ENCODE data around the gene DLGAP1.

Gene DLGAP1

DNA sequence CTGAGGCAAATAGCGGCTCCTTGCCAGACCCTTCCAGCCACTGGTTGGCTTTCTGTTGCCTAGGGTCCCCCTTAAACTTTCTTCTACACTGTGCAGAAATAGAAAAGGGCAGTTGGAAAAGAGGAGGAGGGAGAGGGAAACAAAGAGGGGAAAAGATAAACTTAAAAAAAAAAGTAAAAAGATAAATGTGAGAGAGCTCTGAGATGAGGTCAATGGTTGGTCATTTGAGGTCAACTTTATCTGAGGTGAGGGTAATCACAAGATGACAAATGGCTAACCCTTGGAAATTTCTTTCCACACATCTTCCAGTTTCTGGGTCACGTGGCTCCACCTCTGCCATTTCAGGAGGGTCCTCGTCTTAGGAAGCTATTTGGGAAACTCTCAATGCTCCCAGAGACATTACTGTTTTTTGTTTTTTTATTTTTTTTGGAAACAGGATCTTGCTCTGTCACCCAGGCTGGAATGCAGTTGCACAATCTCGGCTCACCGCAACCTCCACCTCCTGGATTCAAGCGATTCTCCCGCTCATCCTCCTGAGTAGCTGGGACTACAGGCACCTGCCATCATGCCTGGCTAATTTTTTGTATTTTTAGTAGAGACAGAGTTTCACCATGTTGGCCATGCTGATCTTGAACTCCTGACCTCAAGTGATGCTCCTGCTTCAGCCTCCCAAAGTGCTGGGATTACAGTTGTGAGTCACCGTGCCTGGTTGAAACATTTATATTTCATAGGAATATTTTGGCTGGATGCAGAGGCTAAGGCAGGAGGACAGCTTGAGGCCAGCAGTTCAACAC, 805.3 kb downstream of the DLGAP1 start:
- DNase-seq: no peak

DNA sequence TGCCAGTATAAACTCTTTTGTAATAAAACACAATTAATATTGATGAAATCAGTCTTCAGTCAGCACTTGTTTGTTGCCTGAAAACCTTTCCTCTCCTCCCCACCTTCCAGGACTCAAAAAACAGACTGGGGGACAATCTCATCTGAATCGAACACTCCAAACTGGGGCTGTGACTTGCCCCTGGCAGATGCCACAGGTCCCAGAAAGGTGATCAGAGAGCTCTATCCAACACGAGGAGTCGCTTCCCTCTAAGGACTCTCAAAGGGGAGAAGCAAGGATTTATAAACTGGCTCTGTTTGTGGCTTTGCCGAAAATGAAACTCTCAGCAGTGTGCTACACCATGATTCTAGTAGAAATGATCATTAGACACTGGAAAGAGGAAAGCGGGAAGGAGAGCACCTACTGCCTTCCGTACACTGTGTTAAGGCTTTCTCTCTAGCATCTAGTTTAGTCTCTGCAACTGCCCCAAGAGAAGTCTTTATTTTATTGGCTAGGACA, 805.9 kb downstream of the DLGAP1 start:
- no peak for DNase-seq

DNA sequence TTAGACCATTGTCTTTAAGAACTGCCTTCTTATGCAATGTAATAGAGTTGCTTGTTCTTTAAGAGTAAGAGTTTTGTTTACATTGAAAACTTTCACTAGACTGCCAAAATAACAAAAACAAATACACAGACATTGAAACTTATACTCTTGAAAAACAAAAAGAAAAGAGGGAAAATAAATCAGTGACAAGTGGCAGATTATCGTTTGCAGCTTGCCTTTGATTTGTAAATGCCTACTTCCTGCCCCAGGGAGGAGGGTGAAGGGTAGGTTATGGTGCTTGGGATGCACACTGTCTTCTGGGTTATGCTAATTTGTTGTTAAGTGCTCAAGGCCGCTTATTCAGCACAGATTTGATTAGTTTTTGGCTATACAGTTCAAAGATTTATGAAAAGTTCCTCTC, 806.5 kb downstream of the DLGAP1 start:
- no peak for DNase-seq

- no peak for DNase-seq
Observed at GRCh38 chr18:3648200-3648599, 806.9 kb downstream of the DLGAP1 start.

DNA sequence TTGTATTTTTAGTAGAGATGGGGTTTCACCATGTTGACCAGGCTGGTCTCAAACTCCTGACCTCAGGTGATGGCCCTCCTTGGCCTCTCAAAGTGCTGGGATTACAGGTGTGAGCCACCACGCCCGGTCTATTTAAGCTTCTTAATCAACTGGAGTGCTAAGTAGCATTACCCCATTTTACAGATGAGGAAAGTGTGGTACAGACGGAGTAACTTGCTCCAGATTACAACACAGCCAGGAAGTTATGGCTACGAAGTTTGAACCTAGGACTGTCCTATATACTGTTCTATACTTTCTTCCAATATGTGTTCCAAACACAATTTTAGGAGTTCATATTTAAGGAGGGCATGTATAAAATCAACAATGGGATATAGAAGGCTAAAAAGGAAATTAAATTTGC, 807.5 kb downstream of the DLGAP1 start:
- no peak for DNase-seq

- DNase-seq: no peak
Observed at GRCh38 chr18:3645384-3646156, 809.5 kb downstream of the DLGAP1 start.

GRCh38 chr18:3634250-3634939, 820.7 kb downstream of the DLGAP1 start:
- no peak for DNase-seq

DNA sequence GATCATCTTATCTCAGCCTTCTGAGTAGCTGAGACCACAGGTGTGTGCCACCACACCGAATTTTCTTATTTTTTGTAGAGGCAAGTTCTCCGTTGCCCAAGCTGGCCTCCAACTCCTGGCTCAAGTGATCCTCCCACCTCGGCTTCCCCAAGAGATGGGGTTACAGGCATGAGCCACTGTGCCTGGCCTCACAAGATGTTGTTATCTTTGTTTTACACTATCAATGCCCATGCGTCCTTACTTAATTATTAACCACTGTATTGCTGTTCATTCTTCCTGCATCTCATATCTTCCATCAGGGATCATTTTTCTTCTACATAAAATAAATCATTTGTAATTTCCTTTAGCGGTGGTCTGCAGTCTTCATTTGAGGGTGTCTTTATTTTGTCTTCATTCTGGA, 823.2 kb downstream of the DLGAP1 start:
- no peak for DNase-seq

DNA sequence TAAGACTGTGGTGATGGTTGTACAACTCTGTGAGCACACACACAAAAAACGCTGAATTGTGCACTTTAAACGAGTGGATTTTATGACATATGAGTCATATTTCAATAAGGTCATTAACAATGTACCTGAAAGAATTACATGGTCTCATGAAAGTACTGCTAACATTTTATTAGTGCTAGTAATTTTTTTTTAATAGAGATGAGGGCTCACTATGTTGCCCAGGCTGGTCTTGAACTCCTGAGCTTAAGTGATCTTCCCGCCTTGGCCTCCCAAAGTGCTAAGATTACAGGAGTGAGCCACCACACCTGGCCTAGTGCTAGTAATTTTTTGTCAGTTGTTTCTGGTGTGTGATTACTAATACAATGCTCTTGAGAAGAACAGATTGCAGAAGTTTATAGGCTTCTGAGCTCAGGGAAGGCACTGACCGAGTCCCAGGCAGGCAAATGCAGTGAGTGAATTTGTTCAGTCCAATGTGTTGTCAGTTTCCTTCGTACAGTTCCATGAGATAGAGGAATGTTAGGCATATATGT, 828.1 kb downstream of the DLGAP1 start:
- no peak for DNase-seq

DNA sequence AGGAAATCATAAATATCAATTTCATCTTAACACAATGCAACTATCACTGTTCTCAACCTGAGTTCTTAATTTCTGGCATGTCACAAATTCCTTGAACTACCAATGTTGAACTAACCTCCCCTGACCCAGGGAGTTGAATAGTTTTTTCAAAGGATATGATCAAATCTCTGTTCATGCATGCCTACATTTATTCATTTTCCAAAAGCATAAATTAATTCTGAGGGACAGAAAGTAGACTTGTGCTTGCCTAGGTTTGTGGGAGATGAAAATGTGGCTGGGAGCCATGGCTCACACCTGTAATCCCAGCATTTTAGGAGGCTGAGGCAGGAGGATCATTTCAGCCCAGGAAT, 829.4 kb downstream of the DLGAP1 start:
- DNase-seq: no peak

- DNase-seq: peak; percentile 75
Observed at GRCh38 chr18:3624935-3625741, 830.0 kb downstream of the DLGAP1 start.

DNA sequence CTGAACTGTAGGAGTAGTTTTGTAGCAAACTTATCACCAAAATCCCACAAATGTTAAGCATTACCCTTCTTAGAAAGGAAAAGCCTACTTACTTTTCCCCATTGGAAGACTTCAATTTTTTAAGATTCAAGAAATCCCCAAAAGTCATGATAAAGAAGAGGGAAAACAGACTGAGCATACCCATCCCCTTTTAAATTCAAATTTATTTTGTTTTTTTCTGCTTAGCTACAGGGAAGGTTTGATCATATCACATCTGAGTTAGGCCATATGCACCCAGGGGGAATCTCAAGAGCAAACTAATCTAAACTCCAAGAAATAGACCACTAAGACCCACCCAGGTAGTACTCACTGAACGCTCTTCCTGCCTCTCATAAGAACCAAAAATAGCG, 830.6 kb downstream of the DLGAP1 start:
- no peak for DNase-seq

DNA sequence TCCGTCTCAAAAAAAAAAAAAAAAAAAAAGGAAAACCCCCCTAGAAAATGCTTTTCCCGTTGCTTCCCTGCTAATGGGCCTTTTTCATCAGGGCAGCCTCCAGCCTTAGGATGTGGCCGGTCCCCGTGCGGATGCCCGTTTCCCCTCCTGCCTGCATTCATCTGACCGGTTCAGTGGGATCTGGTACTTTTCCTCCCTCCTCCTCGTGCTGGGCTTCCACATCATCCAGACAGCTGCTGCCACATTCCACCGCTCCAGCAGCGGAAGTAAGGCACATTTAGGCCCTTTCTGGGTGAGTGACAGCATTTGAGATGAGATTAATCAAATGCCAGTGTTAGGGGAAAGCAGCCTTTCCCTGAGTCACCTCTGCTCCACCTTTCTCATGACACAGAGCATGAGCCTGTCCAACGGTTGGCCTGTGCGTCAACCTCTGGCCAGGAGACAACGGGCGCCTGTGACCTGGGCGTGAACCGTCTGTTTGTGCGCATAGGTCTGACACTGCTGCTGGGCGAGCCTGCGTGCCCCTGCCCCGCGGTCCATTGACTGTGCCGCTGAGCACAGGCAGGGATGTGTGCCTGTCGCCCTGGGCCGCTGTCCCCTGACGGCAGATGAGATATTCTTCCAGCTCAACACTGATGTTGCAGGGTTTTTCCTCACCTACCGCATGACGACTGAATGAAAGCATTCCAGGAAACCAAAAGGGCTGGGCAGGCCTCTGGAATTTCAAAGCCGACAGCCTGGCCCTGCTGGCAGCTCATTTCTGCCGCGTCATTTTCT, 831.1 kb downstream of the DLGAP1 start:
- DNase-seq: peak; percentile 88

GRCh38 chr18:3620146-3621119, 834.7 kb downstream of the DLGAP1 start:
- DNase-seq: no peak

GRCh38 chr18:3619746-3620145, 835.4 kb downstream of the DLGAP1 start:
- no peak for DNase-seq

GRCh38 chr18:3619222-3619621, 835.9 kb downstream of the DLGAP1 start:
- no peak for DNase-seq

DNA sequence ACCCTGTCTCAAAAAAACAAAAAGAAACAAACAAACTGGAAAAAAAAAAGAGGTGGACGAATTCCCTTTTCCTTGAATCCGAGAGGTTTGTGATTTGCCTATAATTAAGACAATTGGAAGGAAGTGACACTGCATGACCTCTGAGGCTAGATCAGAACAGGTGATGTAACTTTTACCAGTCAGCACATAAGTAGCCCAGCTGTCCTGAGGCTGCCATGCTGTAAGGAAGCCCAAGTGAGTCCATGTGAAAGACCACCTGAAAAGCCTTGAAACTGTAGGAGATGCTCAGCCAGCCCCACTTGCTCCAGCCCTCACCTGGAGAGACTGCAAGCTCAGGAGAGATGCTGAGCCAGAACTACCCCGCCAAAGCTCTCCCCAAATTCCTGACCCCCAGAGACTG, 838.4 kb downstream of the DLGAP1 start:
- no peak for DNase-seq

- no peak for DNase-seq
Observed at GRCh38 chr18:3616142-3616541, 839.0 kb downstream of the DLGAP1 start.

- no peak for DNase-seq
Observed at GRCh38 chr18:3615374-3615985, 839.6 kb downstream of the DLGAP1 start.

- no peak for DNase-seq
Observed at GRCh38 chr18:3612315-3612714, 842.8 kb downstream of the DLGAP1 start.

Data from femur (tissue), 1 donor.